ENCODE data around the gene GABRB2.

DNA sequence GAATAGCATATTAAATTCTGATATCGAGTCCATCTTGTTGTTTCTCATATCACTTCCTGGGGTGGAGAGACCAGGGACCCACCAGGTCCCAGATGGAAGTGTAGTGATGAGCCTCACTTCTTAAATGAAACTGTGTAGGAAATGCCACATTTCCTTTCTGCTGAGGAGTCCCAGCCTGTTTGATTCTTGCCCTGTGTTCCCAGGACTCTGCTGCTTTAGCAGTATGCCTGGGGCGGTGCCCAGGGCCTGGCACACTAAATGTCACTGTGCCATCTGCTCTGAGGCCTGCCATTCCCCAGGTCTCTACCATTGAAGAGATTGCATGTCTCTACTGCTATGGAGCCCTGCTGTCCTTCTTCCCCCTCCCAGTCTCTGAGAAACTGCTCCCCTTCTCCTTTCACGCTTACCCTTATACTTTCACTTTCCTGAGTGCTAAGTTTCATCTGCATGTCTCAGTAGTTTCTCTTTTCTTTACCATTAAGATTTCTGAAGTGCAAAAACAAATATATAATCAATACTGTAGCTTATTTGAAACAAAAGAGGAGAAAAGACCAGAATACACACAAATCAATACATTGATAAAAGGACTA, 260.4 kb downstream of the GABRB2 start:
- TF ChIP-seq, protein P1, sequence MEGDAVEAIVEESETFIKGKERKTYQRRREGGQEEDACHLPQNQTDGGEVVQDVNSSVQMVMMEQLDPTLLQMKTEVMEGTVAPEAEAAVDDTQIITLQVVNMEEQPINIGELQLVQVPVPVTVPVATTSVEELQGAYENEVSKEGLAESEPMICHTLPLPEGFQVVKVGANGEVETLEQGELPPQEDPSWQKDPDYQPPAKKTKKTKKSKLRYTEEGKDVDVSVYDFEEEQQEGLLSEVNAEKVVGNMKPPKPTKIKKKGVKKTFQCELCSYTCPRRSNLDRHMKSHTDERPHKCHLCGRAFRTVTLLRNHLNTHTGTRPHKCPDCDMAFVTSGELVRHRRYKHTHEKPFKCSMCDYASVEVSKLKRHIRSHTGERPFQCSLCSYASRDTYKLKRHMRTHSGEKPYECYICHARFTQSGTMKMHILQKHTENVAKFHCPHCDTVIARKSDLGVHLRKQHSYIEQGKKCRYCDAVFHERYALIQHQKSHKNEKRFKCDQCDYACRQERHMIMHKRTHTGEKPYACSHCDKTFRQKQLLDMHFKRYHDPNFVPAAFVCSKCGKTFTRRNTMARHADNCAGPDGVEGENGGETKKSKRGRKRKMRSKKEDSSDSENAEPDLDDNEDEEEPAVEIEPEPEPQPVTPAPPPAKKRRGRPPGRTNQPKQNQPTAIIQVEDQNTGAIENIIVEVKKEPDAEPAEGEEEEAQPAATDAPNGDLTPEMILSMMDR (IDR thresholded peaks at IDR 0.05; ENCODE audit: insufficient read depth, low read length) = no peak
- TF ChIP-seq POLR2AphosphoS5 (IDR thresholded peaks at IDR 0.05; ENCODE audit: low read depth) = no peak
- TF ChIP-seq, protein P2, sequence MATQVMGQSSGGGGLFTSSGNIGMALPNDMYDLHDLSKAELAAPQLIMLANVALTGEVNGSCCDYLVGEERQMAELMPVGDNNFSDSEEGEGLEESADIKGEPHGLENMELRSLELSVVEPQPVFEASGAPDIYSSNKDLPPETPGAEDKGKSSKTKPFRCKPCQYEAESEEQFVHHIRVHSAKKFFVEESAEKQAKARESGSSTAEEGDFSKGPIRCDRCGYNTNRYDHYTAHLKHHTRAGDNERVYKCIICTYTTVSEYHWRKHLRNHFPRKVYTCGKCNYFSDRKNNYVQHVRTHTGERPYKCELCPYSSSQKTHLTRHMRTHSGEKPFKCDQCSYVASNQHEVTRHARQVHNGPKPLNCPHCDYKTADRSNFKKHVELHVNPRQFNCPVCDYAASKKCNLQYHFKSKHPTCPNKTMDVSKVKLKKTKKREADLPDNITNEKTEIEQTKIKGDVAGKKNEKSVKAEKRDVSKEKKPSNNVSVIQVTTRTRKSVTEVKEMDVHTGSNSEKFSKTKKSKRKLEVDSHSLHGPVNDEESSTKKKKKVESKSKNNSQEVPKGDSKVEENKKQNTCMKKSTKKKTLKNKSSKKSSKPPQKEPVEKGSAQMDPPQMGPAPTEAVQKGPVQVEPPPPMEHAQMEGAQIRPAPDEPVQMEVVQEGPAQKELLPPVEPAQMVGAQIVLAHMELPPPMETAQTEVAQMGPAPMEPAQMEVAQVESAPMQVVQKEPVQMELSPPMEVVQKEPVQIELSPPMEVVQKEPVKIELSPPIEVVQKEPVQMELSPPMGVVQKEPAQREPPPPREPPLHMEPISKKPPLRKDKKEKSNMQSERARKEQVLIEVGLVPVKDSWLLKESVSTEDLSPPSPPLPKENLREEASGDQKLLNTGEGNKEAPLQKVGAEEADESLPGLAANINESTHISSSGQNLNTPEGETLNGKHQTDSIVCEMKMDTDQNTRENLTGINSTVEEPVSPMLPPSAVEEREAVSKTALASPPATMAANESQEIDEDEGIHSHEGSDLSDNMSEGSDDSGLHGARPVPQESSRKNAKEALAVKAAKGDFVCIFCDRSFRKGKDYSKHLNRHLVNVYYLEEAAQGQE (IDR thresholded peaks at IDR 0.05; ENCODE audit: insufficient replicate concordance, low read depth) = no peak
